COLO829 (cell line): Measurements from ENCODE around the gene TMEM50A.
"Not testable (repeated sequence)": the region's sequence is repeated elsewhere in the genome, so short reads cannot be mapped to it uniquely, and the experiment has no call there.

Experiments used
- DNase-seq: peaks from one replicate; pipeline ENCODE4 v3.0.0; 2012; ENCODE audit warnings: low spot score

Gene TMEM50A

GRCh38 chr1:25336922-25337354 lies 1.2 kb upstream of the TMEM50A start:
- DNase-seq = not testable (repeated sequence)

GRCh38 chr1:25337483-25338187 lies 499 bp upstream of the TMEM50A start:
- DNase-seq = not testable (repeated sequence)

- DNase-seq = no peak
Measured at GRCh38 chr1:25338986-25339385, 852 bp downstream of the TMEM50A start.

DNA sequence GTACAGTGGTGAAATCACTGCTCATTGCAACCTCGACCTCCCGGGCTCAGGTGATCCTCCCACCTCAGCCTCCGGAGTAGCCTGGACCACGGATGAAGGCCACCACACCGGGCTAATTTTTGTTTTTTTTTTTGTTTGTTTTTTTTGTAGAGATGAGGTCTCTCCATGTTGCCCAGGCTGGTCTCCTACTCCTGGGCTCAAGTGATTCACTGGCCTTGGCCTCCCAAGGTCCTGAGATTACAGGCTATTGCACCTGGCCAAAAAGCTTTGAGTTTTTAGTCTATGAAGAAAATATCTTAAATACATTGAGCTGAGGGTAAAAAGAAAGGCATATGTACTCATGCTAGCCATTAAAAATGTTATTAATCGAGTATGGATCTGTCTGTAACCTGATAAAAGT lies 3.6 kb downstream of the TMEM50A start:
- no peak for DNase-seq

DNA sequence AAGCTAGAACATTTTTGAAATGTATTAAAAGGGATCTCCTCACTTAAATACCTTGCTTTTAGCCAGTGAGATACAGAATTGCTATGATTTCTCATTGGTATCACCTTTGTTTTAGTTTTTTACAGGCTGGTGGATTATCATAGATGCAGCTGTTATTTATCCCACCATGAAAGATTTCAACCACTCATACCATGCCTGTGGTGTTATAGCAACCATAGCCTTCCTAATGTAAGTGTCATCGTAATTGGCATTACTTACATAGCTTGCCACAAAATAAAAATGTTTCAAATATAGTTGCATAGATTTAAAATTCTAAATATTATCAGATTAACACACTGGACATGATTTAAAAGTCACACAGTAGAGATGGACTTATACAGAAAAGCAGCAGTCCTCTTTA lies 4.7 kb downstream of the TMEM50A start:
- DNase-seq = no peak

DNA sequence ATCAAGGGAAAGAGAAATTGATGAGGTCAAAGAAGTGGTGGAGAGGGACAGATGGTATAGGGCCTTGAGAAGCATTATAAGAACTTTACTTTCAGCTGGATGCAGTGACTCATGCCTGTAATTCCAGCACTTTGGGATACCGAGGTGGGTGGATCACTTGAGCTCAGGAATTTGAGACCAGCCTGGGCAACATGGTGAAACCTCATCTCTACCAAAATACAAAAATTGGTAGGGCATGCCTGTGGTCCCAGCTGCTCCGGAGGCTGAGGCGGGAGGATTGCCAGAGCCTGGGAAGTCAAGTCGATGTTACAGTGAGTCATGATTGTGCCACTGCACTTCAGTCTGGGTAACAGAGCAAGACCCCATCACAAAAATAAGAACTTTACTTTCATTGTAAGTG lies 5.7 kb downstream of the TMEM50A start:
- DNase-seq = no peak

DNA sequence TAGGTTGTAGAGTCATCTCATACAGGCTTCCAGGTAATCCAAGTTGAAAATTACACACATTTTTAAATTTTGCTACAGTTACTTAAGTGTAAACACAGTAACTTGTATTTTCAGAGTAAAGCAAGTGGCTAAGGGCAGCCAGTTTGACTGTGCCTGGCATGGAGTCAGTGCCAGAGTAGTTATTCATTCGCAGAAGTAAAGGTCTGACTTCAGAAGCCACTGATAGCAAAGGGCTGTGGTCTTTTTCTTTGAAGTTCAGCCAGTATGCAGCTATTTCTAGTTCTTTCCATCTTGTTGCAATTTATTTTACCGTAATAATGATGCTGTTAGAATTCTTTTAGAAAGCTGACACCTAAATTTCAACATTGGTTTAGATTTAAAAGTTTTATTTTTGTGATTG lies 9.4 kb downstream of the TMEM50A start:
- no peak for DNase-seq

DNA sequence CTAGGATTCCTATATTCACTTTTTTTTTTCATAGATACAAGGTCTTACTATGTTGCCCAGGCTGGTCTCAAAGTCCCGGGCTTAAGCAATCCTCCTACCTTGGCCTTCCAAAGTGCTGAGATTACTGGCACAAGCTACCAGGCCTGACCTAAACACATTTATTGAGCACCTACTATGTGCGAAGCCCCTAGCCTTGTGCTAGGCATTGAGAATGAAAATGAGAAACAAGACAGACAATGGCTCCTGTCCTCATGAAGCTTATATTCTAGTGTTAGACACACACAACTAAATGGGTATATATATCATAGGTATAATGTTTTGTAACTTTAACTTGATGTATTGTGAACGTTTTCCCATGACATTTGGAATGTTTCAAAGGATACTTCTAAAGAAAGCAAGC lies 11.5 kb downstream of the TMEM50A start:
- DNase-seq = no peak

GRCh38 chr1:25355841-25356395 lies 17.8 kb downstream of the TMEM50A start:
- no peak for DNase-seq

GRCh38 chr1:25356441-25356840 lies 18.3 kb downstream of the TMEM50A start:
- DNase-seq = no peak

- DNase-seq = no peak
Measured at GRCh38 chr1:25356848-25357247, 18.7 kb downstream of the TMEM50A start.

GRCh38 chr1:25360596-25361581 lies 22.8 kb downstream of the TMEM50A start:
- no peak for DNase-seq

- no peak for DNase-seq
Measured at GRCh38 chr1:25361901-25362300, 23.8 kb downstream of the TMEM50A start.

DNA sequence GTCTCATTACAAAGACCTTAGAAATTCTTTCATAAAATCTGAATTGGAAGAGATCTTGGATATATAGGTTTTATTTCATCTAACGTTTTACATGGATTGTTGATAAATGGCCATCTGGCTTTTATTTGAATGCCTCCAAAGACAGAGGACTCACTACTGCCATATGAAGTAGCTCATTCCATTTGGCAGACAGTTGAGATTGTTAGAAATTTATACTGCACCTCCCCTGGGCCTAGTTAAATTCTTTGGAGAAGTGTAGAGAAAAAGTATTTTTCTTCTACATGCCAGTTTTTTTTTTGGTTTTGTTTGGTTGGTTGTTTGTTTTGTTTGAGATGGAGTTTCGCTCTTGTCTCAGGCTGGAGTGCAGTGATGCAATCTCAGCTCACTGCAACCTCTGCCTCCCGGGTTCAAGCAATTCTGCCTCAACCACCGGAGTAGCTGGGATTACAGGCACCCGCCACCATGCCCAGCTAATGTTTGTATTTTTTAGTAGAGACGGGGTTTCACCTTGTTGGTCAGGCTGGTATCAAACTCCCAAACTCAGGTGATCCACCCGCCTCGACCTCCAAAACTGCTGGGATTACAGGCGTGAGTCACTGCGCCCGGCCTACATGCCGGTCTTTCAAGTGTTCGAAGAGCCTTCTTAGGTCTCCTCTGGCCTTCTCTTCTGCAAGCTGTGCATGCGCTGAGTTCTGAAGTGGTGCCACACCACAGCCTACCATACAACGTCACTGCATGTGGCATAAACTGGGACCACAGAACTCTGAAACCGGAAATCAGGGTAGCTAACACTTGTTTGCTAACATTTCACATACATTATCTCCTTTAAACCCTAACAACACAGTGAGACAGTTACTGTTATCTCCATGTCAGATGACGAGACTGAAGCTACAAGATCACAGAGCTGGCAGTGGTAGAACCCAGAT lies 24.8 kb downstream of the TMEM50A start:
- not testable (repeated sequence) for DNase-seq

GRCh38 chr1:25369241-25369640 lies 31.1 kb downstream of the TMEM50A start:
- DNase-seq = no peak

DNA sequence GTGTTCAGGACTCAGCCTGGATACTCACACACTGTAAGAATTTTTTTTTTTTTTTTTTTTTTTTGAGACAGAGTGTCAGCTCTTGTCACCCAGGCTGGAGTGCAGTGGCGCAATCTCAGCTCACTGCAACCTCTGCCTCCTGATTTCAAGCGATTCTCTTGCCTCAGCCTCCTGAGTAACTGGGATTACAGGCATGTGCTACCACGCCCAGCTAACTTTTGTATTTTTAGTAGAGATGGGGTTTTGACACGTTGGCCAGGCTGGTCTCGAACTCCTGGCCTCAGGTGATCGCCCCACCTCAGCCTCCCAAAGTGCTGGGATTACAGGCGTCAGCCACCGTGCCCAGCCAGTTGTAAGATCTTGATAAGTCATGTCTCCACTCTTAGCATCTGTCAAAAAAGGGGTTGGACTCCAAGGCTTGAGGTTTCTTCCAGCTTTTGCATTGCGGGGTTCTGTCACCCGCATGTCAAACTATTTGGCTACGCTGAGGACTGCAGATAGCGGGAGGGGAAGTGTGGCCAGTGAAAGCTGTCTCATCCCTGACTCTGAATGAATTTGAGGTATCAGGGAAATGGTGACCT lies 31.6 kb downstream of the TMEM50A start:
- not testable (repeated sequence) for DNase-seq

DNA sequence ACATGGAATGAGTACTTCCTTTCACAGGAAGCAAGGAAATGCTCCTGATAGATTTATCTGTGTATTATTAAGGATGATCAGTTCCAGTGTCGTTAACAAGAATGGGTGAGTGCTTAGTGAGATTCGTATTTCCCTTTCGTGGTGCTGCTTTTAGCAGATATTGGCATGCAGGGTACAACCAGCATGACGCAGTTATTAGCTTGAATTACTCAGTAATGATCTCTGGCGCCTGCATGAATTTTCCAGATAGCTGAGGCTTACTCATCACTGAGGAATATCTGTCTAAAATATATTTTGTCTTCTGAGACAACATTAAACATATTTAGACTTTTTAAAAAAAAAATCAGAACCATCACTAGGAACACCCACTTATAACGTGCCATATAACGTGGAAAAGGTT lies 33.6 kb downstream of the TMEM50A start:
- not testable (repeated sequence) for DNase-seq

- not testable (repeated sequence) for DNase-seq
Measured at GRCh38 chr1:25378367-25378766, 40.2 kb downstream of the TMEM50A start.

GRCh38 chr1:25382543-25382942 lies 44.4 kb downstream of the TMEM50A start:
- DNase-seq = not testable (repeated sequence)

DNA sequence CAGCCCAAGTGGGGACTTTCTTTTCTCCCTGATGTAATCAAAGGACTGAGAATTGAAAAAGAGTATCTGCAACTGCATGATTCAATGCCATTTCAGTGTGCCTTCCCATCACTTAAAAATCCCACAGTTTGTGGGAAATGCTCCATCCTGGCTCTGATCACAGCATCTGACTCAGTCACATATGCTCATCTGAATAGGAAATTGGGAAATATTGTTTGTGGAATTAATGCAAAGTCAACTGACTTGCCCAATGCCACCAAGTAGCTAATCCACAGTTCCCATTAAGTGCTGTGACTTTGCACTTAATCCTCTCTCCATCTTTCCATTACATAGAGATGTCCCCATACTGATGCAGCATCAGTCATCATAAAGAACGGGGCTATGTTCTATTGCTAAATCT lies 45.0 kb downstream of the TMEM50A start:
- DNase-seq = not testable (repeated sequence)

- not testable (repeated sequence) for DNase-seq
Measured at GRCh38 chr1:25383875-25384274, 45.7 kb downstream of the TMEM50A start.
